ENCODE results near the gene BNIP2. TPM values are rescaled to one million over a fixed set of nuclear protein-coding genes. Genes with fewer than 3 reads are reported as not detected.

Gene BNIP2
- total and polyA plus RNA-seq, 9 donors, result 30.4 to 59.8 (median 44.8) TPM

- H3K27ac ChIP-seq (ENCODE audit: low read length), result no peak overlapping the region
- no peaks in the 10 kb centered on the region for H3K36me3 ChIP-seq (ENCODE audit: control insufficient read depth, insufficient read depth, low read length)
- no peaks in the 10 kb centered on the region for H3K27me3 ChIP-seq (ENCODE audit: control insufficient read depth, insufficient read depth, low read length)
- WGBS (ENCODE audit: insufficient coverage), result no CpG with 5 or more reads among the region's 1 CpG
- DNase-seq, result peak; percentile 77
- H3K9me3 ChIP-seq (replicated peaks; ENCODE audit: control insufficient read depth, low read depth, low read length), result no peaks in the 10 kb centered on the region
- H3K4me1 ChIP-seq (ENCODE audit: control insufficient read depth, insufficient read depth, low read length), result peaks cover 7% of the 10 kb centered on the region
- no peak overlapping the region for H3K4me3 ChIP-seq (ENCODE audit: low read length)
These were observed 2.2 kb upstream of the BNIP2 start for GRCh38 chr15:59691194-59691805.

GRCh38 chr15:59689626-59690236, 611 bp upstream of the BNIP2 start:
- peaks cover 3% of the 10 kb centered on the region for H3K36me3 ChIP-seq (ENCODE audit: control insufficient read depth, insufficient read depth, low read length)
- H3K4me1 ChIP-seq (ENCODE audit: control insufficient read depth, insufficient read depth, low read length), result peaks cover 9% of the 10 kb centered on the region
- 6% methylated on average over 6 of the region's 25 CpGs for WGBS (ENCODE audit: insufficient coverage)

GRCh38 chr15:59688423-59688781, 718 bp downstream of the BNIP2 start:
- Histone ChIP-seq H3K27me3 (ENCODE audit: control insufficient read depth, insufficient read depth, low read length) (no peaks in the 10 kb centered on the region), H3K9me3 (replicated peaks; ENCODE audit: control insufficient read depth, low read depth, low read length) (no peaks in the 10 kb centered on the region), H3K27ac (ENCODE audit: low read length) (peak overlapping the region; percentile 99), H3K36me3 (ENCODE audit: control insufficient read depth, insufficient read depth, low read length) (peaks cover 3% of the 10 kb centered on the region), H3K4me1 (ENCODE audit: control insufficient read depth, insufficient read depth, low read length) (peaks cover 9% of the 10 kb centered on the region), H3K4me3 (ENCODE audit: low read length) (peak overlapping the region; percentile 98)
- WGBS (ENCODE audit: insufficient coverage), result 0% methylated on average over 8 of the region's 15 CpGs
- DNase-seq, result peak; percentile 75

More at GRCh38 chr15:59689626-59690236, 611 bp upstream of the BNIP2 start:
- Histone ChIP-seq H3K27ac (ENCODE audit: low read length) (peak overlapping the region; percentile 88), H3K27me3 (ENCODE audit: control insufficient read depth, insufficient read depth, low read length) (no peaks in the 10 kb centered on the region), H3K9me3 (replicated peaks; ENCODE audit: control insufficient read depth, low read depth, low read length) (no peaks in the 10 kb centered on the region), H3K4me3 (ENCODE audit: low read length) (peak overlapping the region; percentile 98)
- DNase-seq, result peak; percentile 73

GRCh38 chr15:59687836-59688235, 1.3 kb downstream of the BNIP2 start:
- Histone ChIP-seq H3K27me3 (ENCODE audit: control insufficient read depth, insufficient read depth, low read length) (no peaks in the 10 kb centered on the region), H3K9me3 (replicated peaks; ENCODE audit: control insufficient read depth, low read depth, low read length) (no peaks in the 10 kb centered on the region), H3K27ac (ENCODE audit: low read length) (peak overlapping the region; percentile 99), H3K4me3 (ENCODE audit: low read length) (peak overlapping the region; percentile 98), H3K4me1 (ENCODE audit: control insufficient read depth, insufficient read depth, low read length) (peaks cover 9% of the 10 kb centered on the region), H3K36me3 (ENCODE audit: control insufficient read depth, insufficient read depth, low read length) (peaks cover 3% of the 10 kb centered on the region)
- 42% methylated on average over 3 of the region's 5 CpGs for WGBS (ENCODE audit: insufficient coverage)
- DNase-seq, result peak; percentile 41

GRCh38 chr15:59686389-59686788, 2.7 kb downstream of the BNIP2 start:
- Histone ChIP-seq H3K36me3 (ENCODE audit: control insufficient read depth, insufficient read depth, low read length) (peaks cover 7% of the 10 kb centered on the region), H3K27ac (ENCODE audit: low read length) (no peak overlapping the region), H3K4me1 (ENCODE audit: control insufficient read depth, insufficient read depth, low read length) (peaks cover 9% of the 10 kb centered on the region), H3K27me3 (ENCODE audit: control insufficient read depth, insufficient read depth, low read length) (no peaks in the 10 kb centered on the region), H3K9me3 (replicated peaks; ENCODE audit: control insufficient read depth, low read depth, low read length) (no peaks in the 10 kb centered on the region), H3K4me3 (ENCODE audit: low read length) (no peak overlapping the region)
- WGBS (ENCODE audit: insufficient coverage), result no CpG with 5 or more reads among the region's 7 CpGs
- DNase-seq, result peak; percentile 21

- H3K36me3 ChIP-seq (ENCODE audit: control insufficient read depth, insufficient read depth, low read length), result peaks cover 12% of the 10 kb centered on the region
- no peaks in the 10 kb centered on the region for H3K9me3 ChIP-seq (replicated peaks; ENCODE audit: control insufficient read depth, low read depth, low read length)
- no peak overlapping the region for H3K4me3 ChIP-seq (ENCODE audit: low read length)
- H3K4me1 ChIP-seq (ENCODE audit: control insufficient read depth, insufficient read depth, low read length), result peaks cover 9% of the 10 kb centered on the region
- no peaks in the 10 kb centered on the region for H3K27me3 ChIP-seq (ENCODE audit: control insufficient read depth, insufficient read depth, low read length)
- WGBS (ENCODE audit: insufficient coverage), result no CpG with 5 or more reads among the region's 1 CpG
- H3K27ac ChIP-seq (ENCODE audit: low read length), result peak overlapping the region; percentile 38
- peak; percentile 14 for DNase-seq
These were observed 3.3 kb downstream of the BNIP2 start for GRCh38 chr15:59685737-59686297.

- H3K4me1 ChIP-seq (ENCODE audit: control insufficient read depth, insufficient read depth, low read length), result no peaks in the 10 kb centered on the region
- peaks cover 27% of the 10 kb centered on the region for H3K36me3 ChIP-seq (ENCODE audit: control insufficient read depth, insufficient read depth, low read length)
- H3K9me3 ChIP-seq (replicated peaks; ENCODE audit: control insufficient read depth, low read depth, low read length), result no peaks in the 10 kb centered on the region
- no peak overlapping the region for H3K27ac ChIP-seq (ENCODE audit: low read length)
- WGBS (ENCODE audit: insufficient coverage), result 90% methylated on average over 3 of the region's 5 CpGs
- no peak for DNase-seq
- H3K4me3 ChIP-seq (ENCODE audit: low read length), result no peak overlapping the region
- H3K27me3 ChIP-seq (ENCODE audit: control insufficient read depth, insufficient read depth, low read length), result no peaks in the 10 kb centered on the region
These were observed 8.2 kb downstream of the BNIP2 start for GRCh38 chr15:59680870-59681269.

GRCh38 chr15:59680346-59680745, 8.8 kb downstream of the BNIP2 start:
- no peak for DNase-seq
- Histone ChIP-seq H3K4me3 (ENCODE audit: low read length) (no peak overlapping the region), H3K9me3 (replicated peaks; ENCODE audit: control insufficient read depth, low read depth, low read length) (no peaks in the 10 kb centered on the region), H3K36me3 (ENCODE audit: control insufficient read depth, insufficient read depth, low read length) (peaks cover 27% of the 10 kb centered on the region), H3K27me3 (ENCODE audit: control insufficient read depth, insufficient read depth, low read length) (no peaks in the 10 kb centered on the region), H3K4me1 (ENCODE audit: control insufficient read depth, insufficient read depth, low read length) (no peaks in the 10 kb centered on the region), H3K27ac (ENCODE audit: low read length) (no peak overlapping the region)
- 98% methylated on average over 6 of the region's 6 CpGs for WGBS (ENCODE audit: insufficient coverage)

GRCh38 chr15:59678620-59679019, 10.5 kb downstream of the BNIP2 start:
- Histone ChIP-seq H3K36me3 (ENCODE audit: control insufficient read depth, insufficient read depth, low read length) (peaks cover 32% of the 10 kb centered on the region), H3K4me1 (ENCODE audit: control insufficient read depth, insufficient read depth, low read length) (no peaks in the 10 kb centered on the region), H3K27ac (ENCODE audit: low read length) (no peak overlapping the region), H3K9me3 (replicated peaks; ENCODE audit: control insufficient read depth, low read depth, low read length) (no peaks in the 10 kb centered on the region), H3K4me3 (ENCODE audit: low read length) (no peak overlapping the region), H3K27me3 (ENCODE audit: control insufficient read depth, insufficient read depth, low read length) (no peaks in the 10 kb centered on the region)
- WGBS (ENCODE audit: insufficient coverage), result no CpG with 5 or more reads among the region's 1 CpG
- peak; percentile 16 for DNase-seq

- Histone ChIP-seq H3K36me3 (ENCODE audit: control insufficient read depth, insufficient read depth, low read length) (peaks cover 35% of the 10 kb centered on the region), H3K9me3 (replicated peaks; ENCODE audit: control insufficient read depth, low read depth, low read length) (no peaks in the 10 kb centered on the region), H3K27ac (ENCODE audit: low read length) (no peak overlapping the region), H3K4me1 (ENCODE audit: control insufficient read depth, insufficient read depth, low read length) (no peaks in the 10 kb centered on the region), H3K27me3 (ENCODE audit: control insufficient read depth, insufficient read depth, low read length) (no peaks in the 10 kb centered on the region), H3K4me3 (ENCODE audit: low read length) (no peak overlapping the region)
- no CpG with 5 or more reads among the region's 1 CpG for WGBS (ENCODE audit: insufficient coverage)
- no peak for DNase-seq
These were observed 10.9 kb downstream of the BNIP2 start for GRCh38 chr15:59678172-59678571.

Measured in muscle of leg (tissue), 11 donors.